NB4 (cell line): ENCODE results near the gene LRRK1.

Source experiments
- CTCF ChIP-seq: IDR thresholded peaks from one replicate; pipeline ENCODE4 v1.5.1; 2012; ENCODE audit warnings: low read depth, low read length
- POLR2A ChIP-seq: IDR thresholded peaks from 2 replicates; pipeline ENCODE4 v1.6.1; 2011; ENCODE audit warnings: mild to moderate bottlenecking; ENCODE audit not compliant: insufficient read length; ENCODE audit errors: extremely low read depth

DNA sequence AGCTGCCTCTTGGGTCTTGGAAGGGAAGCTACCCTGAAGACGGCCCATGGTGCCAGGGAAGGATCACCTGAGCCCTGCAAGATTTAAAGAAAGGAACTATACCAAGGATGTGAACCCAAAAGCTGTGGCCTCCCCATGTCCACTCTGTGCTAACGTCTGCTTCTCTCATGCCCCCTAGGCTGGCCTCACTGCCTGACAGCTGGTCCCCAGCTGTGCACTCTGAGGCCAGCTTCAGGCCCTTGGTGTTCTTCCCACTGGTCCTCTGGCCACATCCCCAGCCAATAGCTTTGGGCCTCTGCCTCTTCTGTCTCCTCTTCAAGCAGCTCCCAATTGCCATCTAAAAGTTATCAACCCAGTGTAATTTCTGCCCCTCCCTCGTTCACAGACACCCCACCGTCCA, 5.2 kb upstream of the LRRK1 start:
- TF ChIP-seq CTCF: no peak
- TF ChIP-seq POLR2A: no peak
